SH-SY5Y (cell line): ENCODE data around the gene CYLD.

Experiments used
- GATA2 ChIP-seq: IDR thresholded peaks from 2 replicates; pipeline ENCODE4 v1.6.1; 2011; ENCODE audit warnings: mild to moderate bottlenecking, low read depth, low read length
- GATA3 ChIP-seq: IDR thresholded peaks from 2 replicates; pipeline ENCODE4 v1.6.1; 2011; ENCODE audit warnings: low read depth, mild to moderate bottlenecking, low read length, moderate library complexity

DNA sequence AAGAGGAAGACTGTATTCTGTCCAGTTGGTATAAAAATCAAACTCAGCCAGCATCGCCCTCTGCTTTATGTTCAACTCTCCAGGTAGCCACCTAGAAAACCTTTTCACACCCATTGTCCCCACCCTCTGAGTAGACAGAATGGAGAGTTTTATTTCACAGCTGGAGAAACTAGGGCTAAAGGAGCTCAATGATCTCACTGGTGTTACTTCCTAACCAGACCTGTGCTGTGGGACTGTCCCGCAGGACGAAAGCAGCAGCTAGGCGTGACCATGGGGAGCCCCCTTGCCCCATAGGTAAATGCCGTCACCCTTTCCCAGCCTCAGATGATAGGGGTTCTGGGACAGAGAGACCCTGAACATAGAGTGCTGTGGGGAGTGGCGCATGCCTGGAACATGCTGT, 67.7 kb downstream of the CYLD start:
- no peak for TF ChIP-seq GATA2
- TF ChIP-seq GATA3 = no peak
